Anterior cingulate cortex (tissue), 58 donors: ENCODE data around the gene RPL28.

Source experiments
- DNase-seq, 58 donors: peaks; one replicate each; lab custom pipeline; 2025; lab: John Stamatoyannopoulos, UW

The RPL28 gene

DNA sequence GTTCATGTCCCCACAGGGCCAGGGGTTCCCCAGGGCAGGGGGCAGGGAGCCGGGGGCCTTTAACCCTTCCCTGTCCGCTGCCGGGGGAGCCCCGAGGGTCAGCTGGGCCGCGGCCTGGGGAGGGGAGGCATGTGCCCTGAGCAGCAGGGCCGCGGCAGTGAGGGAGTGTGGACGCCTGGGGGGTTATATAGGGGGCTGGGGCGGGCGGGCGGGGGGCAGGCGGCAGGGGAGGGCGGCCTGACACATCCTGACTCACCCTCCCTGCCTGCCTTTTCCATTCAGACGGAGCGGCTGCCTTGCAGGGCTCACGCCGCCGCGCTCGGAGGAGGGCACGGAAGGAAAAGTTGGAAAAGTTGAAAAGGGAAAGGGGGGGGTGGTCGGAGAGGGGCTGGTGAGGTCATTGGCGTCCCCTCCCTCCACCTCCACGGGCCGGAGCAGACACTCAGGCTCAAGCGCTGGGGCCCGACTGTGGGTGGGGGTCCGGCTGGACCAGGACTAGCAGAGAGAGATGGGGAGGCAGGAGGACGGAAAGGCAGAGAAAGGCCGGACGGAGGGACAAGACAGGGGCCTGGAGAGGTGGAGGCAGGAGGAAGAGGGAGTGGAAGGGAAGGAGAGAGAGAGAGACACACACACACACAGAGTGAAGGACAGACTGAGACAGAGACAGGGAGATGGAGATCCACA, 15.3 kb upstream of the RPL28 start, which contains the start of gene IL11:
TSS of gene IL11 (minus strand) at position 159 of the 684 bp plus-strand sequence. CDS start at position 6, 153 bp downstream.
- DNase-seq, result no peak

DNA sequence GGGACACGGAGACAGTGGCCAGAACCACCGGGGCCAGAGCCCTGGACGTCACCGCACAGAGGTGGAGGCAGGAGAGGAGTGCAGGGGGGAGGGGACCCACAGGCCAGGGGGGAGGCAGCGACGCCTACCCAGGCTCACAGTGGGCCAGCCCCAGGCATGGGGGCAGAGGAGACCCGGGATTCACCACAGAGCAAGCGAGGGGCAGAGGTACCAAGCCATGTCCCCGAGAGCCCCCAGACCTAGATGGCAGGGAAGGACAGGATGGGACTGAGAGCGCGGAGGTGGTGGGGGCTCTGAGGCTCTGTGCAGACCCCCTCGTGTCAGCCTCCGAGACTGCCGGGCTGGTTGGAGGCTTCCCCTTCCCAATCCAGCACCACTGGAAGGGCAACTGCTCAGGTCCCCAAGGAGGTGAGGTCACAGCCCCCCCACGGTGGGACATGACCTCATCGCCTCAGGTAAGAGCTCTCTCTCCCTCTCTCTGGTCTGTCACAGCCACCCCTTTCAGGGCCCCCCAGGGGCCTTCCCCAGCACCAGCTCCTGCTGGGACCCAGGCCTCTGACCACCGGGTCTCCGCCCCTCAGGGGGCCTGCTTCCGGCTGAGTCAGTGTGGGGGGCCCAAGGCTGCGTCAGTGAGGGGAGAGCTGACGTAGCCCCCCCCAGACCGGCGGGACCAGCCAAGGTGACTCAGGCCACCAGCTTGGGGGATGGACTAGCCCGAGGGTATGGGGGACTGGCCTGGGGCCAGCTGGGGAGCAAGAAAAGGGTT, 13.2 kb upstream of the RPL28 start:
- no peak for DNase-seq

DNA sequence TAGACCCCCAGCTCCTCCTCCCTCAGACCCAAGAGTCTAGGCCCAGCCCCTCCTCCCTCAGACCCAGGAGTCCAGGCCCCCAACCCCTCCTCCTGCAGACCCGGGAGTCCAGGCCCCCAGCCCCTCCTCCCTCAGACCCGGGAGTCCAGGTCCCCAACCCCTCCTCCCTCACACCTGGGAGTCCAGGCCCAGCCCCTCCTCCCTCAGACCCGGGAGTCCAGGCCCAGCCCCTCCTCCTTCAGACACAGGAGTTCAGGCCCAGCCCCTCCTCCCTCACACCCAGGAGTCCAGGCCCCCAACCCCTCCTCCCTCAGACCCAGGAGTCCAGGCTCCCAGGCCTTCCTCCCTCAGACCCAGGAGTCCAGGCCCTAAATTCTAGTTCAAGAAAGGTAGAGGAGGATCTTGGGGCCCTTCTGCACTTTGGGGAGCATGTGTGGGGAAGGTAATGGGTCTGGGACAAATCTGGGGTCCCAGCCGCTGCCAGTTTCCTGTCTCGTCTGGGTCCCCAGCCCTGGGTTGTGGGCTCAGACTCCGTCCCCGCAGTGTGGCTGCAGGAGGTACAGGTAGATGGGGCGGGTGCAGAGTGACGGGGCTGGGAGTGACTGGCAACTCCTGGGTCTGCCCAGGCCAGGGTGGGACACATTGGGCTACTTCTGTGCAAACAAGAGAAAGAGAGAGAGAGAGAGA, 12.3 kb upstream of the RPL28 start:
- no peak for DNase-seq

DNA sequence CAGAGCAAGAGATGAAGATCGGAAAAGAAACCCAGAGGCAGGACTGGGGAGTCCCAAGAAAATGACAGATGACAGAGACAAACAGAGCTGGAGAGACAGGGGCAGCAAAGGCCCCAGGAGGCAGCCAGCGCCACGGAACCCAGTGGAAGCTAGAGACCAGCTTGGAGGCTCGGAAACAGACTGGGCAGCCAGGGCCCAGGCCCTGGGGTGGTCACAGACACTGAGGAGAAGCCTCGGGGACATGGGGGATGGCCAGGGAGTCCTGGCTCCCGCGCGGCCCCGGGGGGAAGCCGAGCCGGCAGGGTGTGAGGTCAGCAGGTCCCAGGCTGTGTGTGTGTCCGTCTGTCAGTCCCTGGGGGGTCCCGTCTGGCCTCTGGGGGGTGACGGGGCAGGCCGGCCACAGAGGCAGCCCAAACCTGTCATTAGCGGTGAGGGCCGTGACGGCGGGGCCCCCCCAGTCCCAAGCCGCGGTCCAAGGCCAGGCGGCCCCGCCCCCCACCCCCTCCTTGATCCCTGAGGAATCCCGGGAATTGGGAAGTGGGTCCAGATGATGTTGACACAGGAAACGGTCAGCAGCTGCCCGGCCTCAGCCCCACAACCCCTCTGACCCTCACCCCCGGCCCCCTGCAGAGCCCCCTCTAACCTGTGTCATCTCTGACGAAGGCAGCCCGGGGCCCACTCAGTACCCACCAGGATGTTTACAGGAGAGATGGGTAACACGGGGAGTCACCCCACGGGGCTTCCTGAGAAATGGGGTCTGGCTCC, 11.6 kb upstream of the RPL28 start:
- DNase-seq, result no peak

DNA sequence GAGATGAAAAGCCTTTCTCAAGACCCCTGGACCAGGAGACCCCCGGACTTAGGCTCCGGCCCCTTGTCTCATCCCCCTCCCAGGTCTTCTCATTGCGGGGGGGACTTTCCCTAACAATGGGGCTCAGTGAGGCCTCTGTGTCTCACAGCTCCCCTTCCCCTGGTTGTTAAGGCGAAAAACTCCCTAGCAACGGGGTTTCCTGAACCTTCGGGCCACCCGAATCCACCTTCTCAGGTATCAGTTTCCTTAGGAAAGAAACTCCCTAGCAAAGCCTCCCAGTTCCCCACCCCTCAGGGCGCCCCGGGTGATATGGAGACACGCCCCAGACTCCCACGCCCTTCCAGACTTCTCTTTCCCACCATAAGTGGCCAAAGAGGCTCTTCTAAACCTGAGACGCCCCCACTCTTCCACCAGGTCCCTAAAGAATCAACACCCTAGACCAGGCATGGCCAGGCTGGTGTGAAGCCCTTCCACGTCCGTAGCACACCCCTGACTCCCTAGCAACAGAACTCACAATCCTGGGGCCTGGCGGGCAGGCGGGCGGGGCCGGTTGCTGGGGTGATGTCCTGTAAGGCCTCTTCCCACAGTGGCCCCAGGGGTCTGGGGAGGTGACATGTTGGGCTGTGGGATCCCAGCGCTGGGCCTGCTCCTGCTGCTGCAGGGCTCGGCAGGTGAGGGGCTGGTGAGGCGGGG, 9.3 kb upstream of the RPL28 start, which contains the start of gene TMEM190:
TSS of gene TMEM190 (plus strand) at position 586 of the 693 bp plus-strand sequence. CDS start at position 614, 28 bp downstream.
- no peak for DNase-seq

DNA sequence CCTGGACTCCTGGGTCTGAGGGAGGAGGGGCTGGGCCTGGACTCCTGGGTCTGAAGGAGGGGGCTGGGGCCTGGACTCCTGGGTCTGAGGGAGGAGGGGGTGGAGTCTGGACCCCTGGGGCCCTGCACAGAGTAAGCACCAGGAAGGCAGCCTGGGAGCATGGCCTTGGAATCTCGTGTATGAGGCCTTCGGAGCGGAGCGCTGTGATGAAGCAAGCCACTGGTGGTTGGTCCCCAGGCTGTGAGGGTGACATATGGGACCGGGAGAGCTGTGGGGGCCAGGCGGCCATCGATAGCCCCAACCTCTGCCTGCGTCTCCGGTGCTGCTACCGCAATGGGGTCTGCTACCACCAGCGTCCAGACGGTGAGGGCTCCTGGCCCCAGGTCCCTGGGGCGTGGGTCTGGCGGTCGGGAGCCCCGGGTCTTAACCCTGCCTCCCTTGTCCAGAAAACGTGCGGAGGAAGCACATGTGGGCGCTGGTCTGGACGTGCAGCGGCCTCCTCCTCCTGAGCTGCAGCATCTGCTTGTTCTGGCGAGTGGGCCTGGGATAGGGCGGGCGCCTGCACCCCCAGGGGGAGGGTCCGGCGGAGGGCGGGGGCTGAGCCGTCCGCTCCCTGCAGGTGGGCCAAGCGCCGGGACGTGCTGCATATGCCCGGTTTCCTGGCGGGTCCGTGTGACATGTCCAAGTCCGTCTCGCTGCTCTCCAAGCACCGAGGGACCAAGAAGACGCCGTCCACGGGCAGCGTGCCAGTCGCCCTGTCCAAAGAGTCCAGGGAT, 8.2 kb upstream of the RPL28 start:
- no peak for DNase-seq

DNA sequence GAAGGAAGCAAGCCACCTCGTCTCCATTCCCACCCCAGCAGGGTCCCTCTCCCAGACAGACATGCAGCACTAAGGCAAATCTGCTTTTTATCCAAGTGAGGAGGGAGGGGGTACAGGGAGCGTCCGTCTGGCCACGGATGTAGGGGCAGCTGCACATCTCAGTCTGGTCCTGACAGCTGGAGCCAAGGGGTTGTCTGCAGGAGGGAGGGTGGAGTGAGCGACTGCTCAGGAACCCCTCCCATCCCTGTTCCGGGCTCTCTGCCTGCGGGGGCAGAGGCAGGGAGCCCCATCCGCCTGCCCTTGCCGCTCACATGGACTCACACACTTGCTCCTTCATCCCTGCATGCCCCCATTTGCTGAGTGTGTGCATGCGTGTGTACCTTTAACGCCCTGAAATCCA, 6.6 kb upstream of the RPL28 start:
- no peak for DNase-seq

DNA sequence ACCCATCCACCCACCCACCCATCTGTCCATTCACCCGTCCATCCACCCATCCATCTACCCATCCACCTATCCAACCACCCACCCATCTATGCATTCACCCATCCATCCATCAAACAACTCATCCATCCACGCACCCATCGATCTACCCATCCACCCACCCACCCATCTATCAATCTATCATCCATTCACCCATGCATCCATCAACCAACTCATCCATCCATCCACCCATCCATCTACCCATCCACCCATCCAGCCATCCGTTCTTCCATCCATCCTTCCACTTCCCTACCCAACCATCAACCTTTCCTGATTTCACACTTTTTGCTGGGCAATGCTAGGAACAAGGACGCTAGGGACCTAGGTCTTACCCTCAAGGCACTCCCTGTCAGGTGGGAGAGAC, 3.7 kb upstream of the RPL28 start:
- DNase-seq, result no peak

DNA sequence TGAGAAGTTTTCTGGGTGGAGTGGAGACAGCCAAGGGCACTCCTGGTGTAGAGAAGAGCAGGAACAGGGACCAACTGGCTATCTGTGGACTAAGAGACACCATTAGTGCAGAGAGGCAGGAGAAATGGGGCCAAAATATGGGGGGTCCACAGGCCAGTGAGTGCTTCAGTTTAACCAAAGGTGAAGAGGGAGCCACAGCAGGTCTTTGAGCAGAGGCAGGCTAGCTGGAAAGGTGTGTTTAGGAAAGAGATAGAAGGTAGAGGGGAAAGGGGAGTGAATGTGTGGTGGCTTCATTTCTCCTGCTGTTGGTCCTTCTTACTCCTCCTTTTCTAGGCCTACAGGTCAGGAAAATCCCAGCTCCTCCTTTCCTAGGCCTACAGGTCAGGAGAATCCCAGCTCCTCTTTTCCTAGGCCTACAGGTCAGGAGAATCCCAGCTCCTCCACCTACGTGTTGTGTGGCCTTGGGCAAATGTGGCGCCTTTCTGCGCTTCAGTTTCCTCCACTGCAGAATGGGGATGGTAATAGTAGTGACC, 3.1 kb upstream of the RPL28 start:
- DNase-seq, result no peak

DNA sequence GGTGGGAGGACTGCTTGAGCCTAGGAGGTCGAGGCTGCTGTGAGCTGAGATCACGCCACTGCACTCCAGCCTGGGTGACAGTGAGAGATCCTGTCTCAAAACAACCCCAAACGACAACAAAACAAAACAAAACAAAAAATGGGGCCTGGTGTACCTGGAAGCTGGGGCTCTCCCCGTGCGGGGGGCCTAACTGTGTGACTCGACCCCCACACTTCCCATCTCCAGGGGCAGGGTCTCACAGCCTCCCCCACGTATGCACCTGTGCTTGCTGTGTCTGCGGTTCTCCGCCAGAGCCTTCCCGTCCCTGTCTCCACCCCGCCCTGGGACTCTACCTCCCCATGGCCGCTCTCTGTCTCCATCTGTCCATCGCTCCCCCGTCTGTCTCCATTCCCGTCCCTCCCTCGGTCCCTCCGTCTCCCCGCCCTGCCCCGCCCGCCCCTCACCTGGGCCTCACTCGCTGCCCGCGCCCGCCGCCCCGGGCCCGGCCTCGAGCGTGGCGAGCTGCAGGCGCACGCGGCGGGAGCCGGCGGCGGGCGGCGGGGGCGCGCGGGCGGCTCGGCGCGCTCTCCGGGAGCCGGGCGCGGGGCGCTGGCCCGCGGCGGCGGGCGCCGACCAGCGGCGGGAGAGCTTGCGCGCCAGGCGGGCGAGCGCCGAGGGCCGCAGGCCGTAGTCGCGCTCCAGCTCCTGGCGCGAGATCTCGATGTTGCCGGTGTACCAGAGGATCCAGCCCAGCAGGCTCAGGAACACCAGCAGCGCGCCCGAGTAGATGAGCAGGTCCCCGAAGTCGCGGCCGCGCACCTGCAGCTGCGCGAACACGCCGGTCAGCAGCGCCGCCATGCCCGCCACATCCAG, 2.2 kb upstream of the RPL28 start:
- DNase-seq, result peak in 38 of 58 donors; percentile 6 to 58 (median 34)

DNA sequence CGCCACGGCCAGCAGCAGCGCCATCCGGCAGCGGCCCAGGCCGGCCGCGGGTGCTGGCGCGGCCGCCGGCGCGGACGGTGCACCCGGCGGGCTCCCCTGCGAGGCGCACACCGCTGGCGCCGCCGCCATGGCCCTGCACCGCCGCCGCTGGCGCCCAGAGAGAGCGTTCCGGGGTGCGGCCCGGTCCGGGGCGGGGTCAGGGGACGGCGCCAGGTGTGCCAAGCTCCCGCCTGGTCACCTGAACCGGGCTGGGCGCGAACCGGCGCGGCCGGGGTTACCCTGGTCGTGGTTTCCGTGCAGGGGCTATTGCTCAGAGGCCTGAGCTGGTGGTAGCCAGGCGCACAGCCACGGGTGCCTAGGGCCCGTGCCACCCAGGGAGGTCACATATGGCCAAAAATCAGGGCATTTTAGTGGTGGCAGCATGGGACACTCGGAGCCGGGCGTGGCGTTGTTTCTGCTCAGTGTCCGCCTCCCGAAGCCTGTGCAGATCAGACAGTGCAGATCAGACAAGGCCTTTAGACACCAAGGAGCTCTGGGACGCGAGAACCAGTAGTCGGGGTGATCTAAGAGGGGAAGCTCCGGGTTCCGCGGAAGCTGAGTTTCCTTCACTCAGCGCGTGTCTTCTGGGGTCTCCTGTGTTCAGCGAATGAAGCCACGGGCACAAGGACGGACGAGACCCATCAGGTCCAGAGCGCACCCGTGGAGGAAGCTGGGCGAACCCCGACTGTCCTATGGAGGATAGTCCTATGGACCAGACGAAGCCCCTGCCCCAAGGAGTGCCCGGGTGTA, 1.4 kb upstream of the RPL28 start, which contains the start of gene TMEM238:
TSS of gene TMEM238 (minus strand) at position 162 of the 789 bp plus-strand sequence. CDS start at position 129, 33 bp downstream.
- DNase-seq, result peak in 18 of 58 donors; percentile 27 to 58 (median 41)

DNA sequence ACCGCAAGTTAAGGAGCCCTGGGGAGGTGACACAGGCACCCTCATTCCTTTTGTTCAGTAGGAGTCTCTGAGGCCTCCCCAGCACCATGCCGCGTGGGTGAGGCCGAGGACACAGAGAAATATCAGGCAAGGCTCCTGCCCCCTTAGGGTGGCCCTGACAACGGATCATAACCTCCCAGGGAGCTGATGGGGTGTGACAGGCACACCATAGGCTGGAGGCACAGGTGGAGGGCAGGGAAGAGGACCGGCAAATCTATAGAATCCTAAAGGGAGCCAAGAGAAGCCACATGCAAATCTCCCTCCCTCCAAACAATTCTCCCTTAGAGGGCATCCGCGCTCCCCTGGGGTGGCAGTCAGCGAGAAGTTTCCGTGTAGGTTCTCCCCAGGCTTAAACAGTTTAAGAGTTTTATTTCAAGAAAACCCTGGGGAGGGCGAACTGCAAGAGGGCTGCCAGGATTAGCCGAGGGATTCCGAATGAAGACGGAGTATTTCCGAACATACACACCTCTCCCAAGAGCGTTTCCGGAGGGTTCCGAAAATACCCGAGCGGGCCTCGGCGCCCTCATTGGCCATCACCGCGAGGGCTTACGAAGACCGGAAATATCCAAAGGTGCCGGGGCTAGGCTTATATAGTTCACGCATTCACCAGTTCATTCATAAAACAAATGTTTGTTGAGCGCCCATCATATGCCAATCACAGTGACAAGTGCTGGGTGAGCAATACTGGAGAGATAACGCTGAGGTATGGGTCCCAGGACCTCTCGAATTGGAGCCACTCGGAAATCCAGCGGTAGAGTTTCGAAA, 610 bp upstream of the RPL28 start:
- DNase-seq, result peak; percentile 39 to 98 (median 91)

DNA sequence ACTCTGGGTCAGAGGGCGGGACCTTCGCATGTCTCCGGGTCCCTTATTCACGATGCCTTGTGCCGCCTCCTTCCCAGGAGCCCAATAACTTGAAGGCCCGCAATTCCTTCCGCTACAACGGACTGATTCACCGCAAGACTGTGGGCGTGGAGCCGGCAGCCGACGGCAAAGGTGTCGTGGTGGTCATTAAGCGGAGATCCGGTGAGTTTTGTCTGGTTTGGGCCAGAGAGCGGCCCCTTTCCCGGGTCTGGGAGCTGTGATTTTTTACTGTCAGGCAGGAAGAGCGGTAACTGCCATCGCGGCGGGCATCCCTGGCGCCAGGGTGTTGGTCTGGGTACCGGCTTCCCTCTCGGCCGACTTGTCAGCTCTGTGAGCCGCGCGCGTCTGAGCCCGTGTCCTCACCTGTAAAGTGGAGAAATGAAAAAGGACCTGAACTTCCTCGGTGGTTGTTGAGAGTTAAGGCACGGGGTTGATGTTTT, 800 bp downstream of the RPL28 start:
- DNase-seq, result peak in 1 of 58 donors; percentile 26

DNA sequence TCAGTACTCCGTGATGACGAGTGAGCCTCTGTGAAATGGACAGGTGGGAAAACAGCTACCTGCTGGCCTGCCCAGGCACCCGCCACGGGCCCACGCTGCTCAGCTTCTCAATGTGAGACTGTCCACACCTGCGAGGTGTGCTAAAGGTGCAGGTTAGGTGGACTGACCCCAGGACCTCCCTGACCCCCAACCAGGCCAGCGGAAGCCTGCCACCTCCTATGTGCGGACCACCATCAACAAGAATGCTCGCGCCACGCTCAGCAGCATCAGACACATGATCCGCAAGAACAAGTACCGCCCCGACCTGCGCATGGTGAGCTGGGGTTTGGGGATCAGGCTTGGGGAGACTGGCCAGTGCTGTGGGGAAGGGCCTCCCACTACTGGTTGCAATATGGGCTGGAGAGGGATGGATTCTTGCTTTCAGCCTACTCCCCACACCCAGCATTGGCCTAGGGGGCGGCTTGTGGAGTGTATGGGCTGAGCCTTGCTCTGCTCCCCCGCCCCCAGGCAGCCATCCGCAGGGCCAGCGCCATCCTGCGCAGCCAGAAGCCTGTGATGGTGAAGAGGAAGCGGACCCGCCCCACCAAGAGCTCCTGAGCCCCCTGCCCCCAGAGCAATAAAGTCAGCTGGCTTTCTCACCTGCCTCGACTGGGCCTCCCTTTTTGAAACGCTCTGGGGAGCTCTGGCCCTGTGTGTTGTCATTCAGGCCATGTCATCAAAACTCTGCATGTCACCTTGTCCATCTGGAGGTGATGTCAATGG, 2.2 kb downstream of the RPL28 start:
- DNase-seq, result no peak
